GM12878 (cell line): ENCODE results near the gene SPACDR. TPM values are rescaled to one million over a fixed set of nuclear protein-coding genes. Genes with fewer than 3 reads are reported as not detected.

ENCODE experiments used
- ATAC-seq: fragments of 200-7000 bp; cut with Tn5 transposase; 3 replicates; pipeline ENCODE4 v1.9.1; 2020; ENCODE audit warnings: mild to moderate bottlenecking, moderate library complexity
- BruUV-seq: library from RNA; stranded (reverse); fragments of 400-500 nt; replicated peaks from 2 replicates; lab custom pipeline; 2021; lab: Mats Ljungman, UMichigan
- CTCF ChIA-PET: fragments of 300-600 bp; sonication (Branson Sonifier 250); formaldehyde crosslinking; extraction: SDS; loops from one replicate; lab custom pipeline; 2021; ENCODE audit warnings: inconsistent platforms; lab: Yijun Ruan, JAX
- POLR2A ChIA-PET: fragments of 350-600 bp; formaldehyde crosslinking; extraction: SDS; loops from one replicate; lab custom pipeline; 2021; ENCODE audit warnings: inconsistent platforms; lab: Charles Lee
- RAD21 ChIA-PET: fragments of 300-600 bp; sonication (Branson Sonifier 250); formaldehyde crosslinking; loops from one replicate; lab custom pipeline; 2023; ENCODE audit warnings: antibody characterized with exemption; ENCODE audit not compliant: unreplicated experiment; lab: Charles Lee
- SMC1A ChIA-PET: fragments of 300-600 bp; sonication (Branson Sonifier 250); formaldehyde crosslinking; loops from one replicate; lab custom pipeline; 2023; ENCODE audit not compliant: unreplicated experiment, uncharacterized antibody; lab: Charles Lee
- DNase-seq: peaks from one replicate; pipeline ENCODE4 v3.0.0-alpha.2; 2011; ENCODE audit warnings: low read depth, low spot score
- FAIRE-seq: peaks from 3 replicates; lab custom pipeline; 2011; peaks lifted over from hg19 to GRCh38; lab: Jason Lieb, UNC
- H2AFZ ChIP-seq: 2 replicates; pipeline ENCODE4 v1.6.0; 2011; ENCODE audit warnings: low read depth, low read length, control low read depth; ENCODE audit not compliant: control insufficient read depth
- H3K27ac ChIP-seq: 2 replicates; pipeline ENCODE4 v1.5.1; 2011; ENCODE audit warnings: control low read depth; ENCODE audit not compliant: control insufficient read depth, insufficient read depth
- H3K27me3 ChIP-seq, 2 experiments: replicated peaks in 1 of 2; 2 replicates each; pipeline versions ENCODE4 v1.6.0 to v1.6.1; 2011; ENCODE audit warnings: low read length in 1 of 2; ENCODE audit not compliant: control insufficient read depth in 2 of 2, insufficient read depth in 2 of 2
- H3K36me3 ChIP-seq, 2 experiments: 2 replicates each; pipeline ENCODE4 v1.5.1; 2011; ENCODE audit warnings: low read length in 1 of 2; ENCODE audit not compliant: control insufficient read depth in 2 of 2, insufficient read depth in 2 of 2
- H3K4me1 ChIP-seq: 2 replicates; pipeline ENCODE4 v1.6.1; 2011; ENCODE audit warnings: mild to moderate bottlenecking, low read length, moderate library complexity, mixed read lengths; ENCODE audit not compliant: control insufficient read depth, insufficient read depth
- H3K4me2 ChIP-seq: 2 replicates; pipeline ENCODE4 v1.6.0; 2011; ENCODE audit warnings: control low read depth; ENCODE audit not compliant: control insufficient read depth, insufficient read depth
- H3K4me3 ChIP-seq: fragments of 200-600 bp; sonication (generic); 2 replicates; pipeline ENCODE4 v1.5.1; 2016
- H3K79me2 ChIP-seq: 2 replicates; pipeline ENCODE4 v1.6.0; 2011; ENCODE audit warnings: low read length; ENCODE audit not compliant: control insufficient read depth, insufficient read depth
- H3K9ac ChIP-seq: 2 replicates; pipeline ENCODE4 v1.8.0; 2011; ENCODE audit warnings: low read length, control low read depth, mixed read lengths; ENCODE audit not compliant: control insufficient read depth, insufficient read depth
- H3K9me3 ChIP-seq: replicated peaks from 3 replicates; pipeline ENCODE4 v1.5.1; 2011; ENCODE audit warnings: mild to moderate bottlenecking, low read length; ENCODE audit not compliant: control insufficient read depth, insufficient read depth
- H4K20me1 ChIP-seq: 2 replicates; pipeline ENCODE4 v1.6.0; 2011; ENCODE audit not compliant: control insufficient read depth, insufficient read depth
- CEBPB ChIP-seq, 2 experiments: fragments of 150-350 bp in 1 of 2; IDR thresholded peaks; 2 replicates each; pipeline ENCODE4 v1.6.1; 2012 to 2014; ENCODE audit warnings: low read depth in 2 of 2, low read length in 2 of 2, borderline replicate concordance in 1 of 2, inconsistent platforms in 1 of 2
- HDAC6 ChIP-seq: fragments of 200-600 bp; sonication (generic); IDR thresholded peaks from one replicate; pipeline ENCODE4 v1.8.0; 2017; ENCODE audit warnings: antibody characterized with exemption; ENCODE audit not compliant: unreplicated experiment
- SREBF1 ChIP-seq: IDR thresholded peaks from 2 replicates; pipeline ENCODE4 v1.6.1; 2012; ENCODE audit warnings: mild to moderate bottlenecking, low read length
- SUPT20H ChIP-seq: IDR thresholded peaks from 2 replicates; pipeline ENCODE4 v1.6.1; 2011; ENCODE audit warnings: low read depth, mild to moderate bottlenecking, low read length, moderate library complexity, borderline replicate concordance; ENCODE audit not compliant: control insufficient read depth
- TBL1XR1 ChIP-seq: IDR thresholded peaks from 2 replicates; pipeline ENCODE4 v1.6.1; 2012; ENCODE audit warnings: low read depth, low read length, improper control_type of control experiment
- TCF3 ChIP-seq: IDR thresholded peaks from 2 replicates; pipeline ENCODE4 v1.6.1; 2012; ENCODE audit warnings: low read depth, mild to moderate bottlenecking, low read length, borderline replicate concordance; ENCODE audit not compliant: insufficient read depth
- ZNF274 ChIP-seq: IDR thresholded peaks from one replicate; pipeline ENCODE4 v1.8.0; 2011; ENCODE audit not compliant: insufficient read length, insufficient read depth
- ZNF592 ChIP-seq: fragments of 450-650 bp; IDR thresholded peaks from 2 replicates; pipeline ENCODE4 v1.6.1; 2017; ENCODE audit warnings: mild to moderate bottlenecking, moderate library complexity
- ZNF687 ChIP-seq: fragments of 450-650 bp; IDR thresholded peaks from 2 replicates; pipeline ENCODE4 v1.6.1; 2017; ENCODE audit warnings: mild to moderate bottlenecking, moderate library complexity
- WGBS: methylation state at CpG from one replicate; pipeline ENCODE4 v1.1.6; 2016; ENCODE audit warnings: low lambda C conversion rate; ENCODE audit not compliant: insufficient replicate concordance, insufficient coverage; ENCODE audit errors: missing lambda C conversion rate; 5-methylcytosine and 5-hydroxymethylcytosine counted together
- in situ Hi-C: fragments of 300-500 bp; cut with MboI; formaldehyde crosslinking; loops from 9 replicates; pipeline ENCODE4 v1.14.3; 2018; ENCODE audit warnings: mixed read lengths
- intact Hi-C: fragments of 100-400 bp; cut with micrococcal nuclease; formaldehyde crosslinking; loops from one replicate; pipeline ENCODE4 v1.14.2; 2022; ENCODE audit not compliant: unreplicated experiment
- polyA plus RNA-seq, 11 experiments: library from polyadenylated mRNA; depleted of rRNA in 4 of 11; unstranded in 6 of 11; stranded (reverse) in 5 of 11; fragments of >200 nt; fragmentation: Nextera tagmentation in 4 of 11; fragmentation: Illumina TruSeq in 1 of 11; extraction: Ambion mirVana in 4 of 11; extraction: Trizol in 1 of 11; gene quantifications; 1 replicate in 1 of 11; 2 replicates in 10 of 11; pipeline versions ENCODE4 v1.2.1 to v1.2.3, GENCODE V29; 2011 to 2016; ENCODE audit warnings: inconsistent platforms in 2 of 11, missing spikeins in 2 of 11, low read depth in 1 of 11
- total RNA-seq, 4 experiments: library from RNA; depleted of rRNA in 3 of 4; stranded (reverse); fragments of >200 nt in 3 of 4; fragmentation: Illumina TruSeq in 1 of 4; extraction: Trizol in 1 of 4; gene quantifications; 2 replicates each; pipeline versions ENCODE4 v1.2.1 to v1.2.3, GENCODE V29; 2013 to 2021
- TF ChIP-seq, protein P1 (sequence below): fragments of 450-650 bp; formaldehyde crosslinking; IDR thresholded peaks from 2 replicates; pipeline ENCODE4 v1.4.0; 2020; ENCODE audit warnings: mild to moderate bottlenecking, moderate library complexity

SPACDR gene
- total and polyA plus RNA-seq, 10 of the 15 experiments (the other 5 are each of a cell fraction or from before 2014, with no cell fraction given), result 0.18 to 1.5 (median 0.63) TPM

DNA sequence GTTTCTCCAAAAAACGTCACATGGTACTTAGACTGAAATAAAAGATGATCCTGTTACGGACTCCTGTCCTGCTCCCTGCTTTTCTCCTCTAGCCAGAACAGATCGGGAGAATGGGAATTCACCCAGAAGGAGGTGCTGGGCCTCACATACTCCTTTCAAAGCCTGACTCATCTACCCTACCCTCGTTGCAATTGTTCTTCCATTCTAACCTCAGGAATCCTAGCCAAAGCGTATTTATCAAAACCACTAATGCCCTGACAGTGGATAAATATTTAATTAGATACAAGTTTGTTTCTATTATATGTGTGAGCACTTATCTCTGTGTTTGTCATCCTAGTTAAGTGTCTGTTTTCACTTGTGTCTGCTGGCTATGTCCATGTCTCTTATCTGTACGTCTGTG, 57.3 kb downstream of the SPACDR start:
- Histone ChIP-seq H3K36me3 (no peaks in the 10 kb centered on the region), H3K9me3 (no peaks in the 10 kb centered on the region), H3K4me2 (no peak overlapping the region), H3K27me3 (no peaks in the 10 kb centered on the region), H3K27ac (no peak overlapping the region), H3K4me1 (peaks cover 7% of the 10 kb centered on the region), H4K20me1 (no peaks in the 10 kb centered on the region), H2AFZ (no peak overlapping the region), H3K79me2 (no peaks in the 10 kb centered on the region), H3K9ac (no peak overlapping the region), H3K4me3 (no peak overlapping the region)
- POLR2A ChIA-PET, result interaction anchor here (0.7 to 2.4 kb wide), 10 partner anchors 8 to 189 kb away, joined by 3 to 10 read pairs (median 4); partner anchors contain the start of gene ZCWPW1
- CTCF ChIA-PET, result interaction anchor here (0.6 to 4.0 kb wide), 41 partner anchors 9 to 413 kb away, joined by 3 to 134 read pairs (median 7); partner anchors contain the start of genes LAMTOR4, PILRA, PILRB and TSC22D4
- no peak for DNase-seq
- FAIRE-seq, result no peak
- SMC1A ChIA-PET, result interaction anchor here (0.8 to 4.5 kb wide), 27 partner anchors 9 to 273 kb away, joined by 3 to 65 read pairs (median 9); partner anchors contain the start of genes MEPCE and ZCWPW1
- in situ Hi-C loops, result loop anchor here (5.0 kb wide), 1 partner anchor 274 kb away; no protein-coding TSS in a partner anchor
- intact Hi-C loops, result loop anchor here (1.0 to 5.0 kb wide), 4 partner anchors 32 to 274 kb away; partner anchors contain the start of gene PILRB
- 66% methylated on average over 6 of the region's 6 CpGs for WGBS
- no peak for ATAC-seq
- RAD21 ChIA-PET, result interaction anchor here (0.6 to 3.7 kb wide), 26 partner anchors 9 to 273 kb away, joined by 4 to 89 read pairs (median 7); partner anchors contain the start of genes FBXO24, LAMTOR4, LRCH4 and PILRB
- no TSS peak for BruUV-seq
- TF ChIP-seq TBL1XR1 (no peak), TCF3 (no peak), SREBF1 (no peak), ZNF592 (no peak), HDAC6 (no peak), SUPT20H (no peak), CEBPB (IDR thresholded peaks at IDR 0.05; ENCODE audit: borderline replicate concordance in 1 of 2, low read depth in 2 of 2, low read length in 2 of 2) (no peak), ZNF687 (no peak), ZNF274 (no peak)
- TF ChIP-seq, protein P1, sequence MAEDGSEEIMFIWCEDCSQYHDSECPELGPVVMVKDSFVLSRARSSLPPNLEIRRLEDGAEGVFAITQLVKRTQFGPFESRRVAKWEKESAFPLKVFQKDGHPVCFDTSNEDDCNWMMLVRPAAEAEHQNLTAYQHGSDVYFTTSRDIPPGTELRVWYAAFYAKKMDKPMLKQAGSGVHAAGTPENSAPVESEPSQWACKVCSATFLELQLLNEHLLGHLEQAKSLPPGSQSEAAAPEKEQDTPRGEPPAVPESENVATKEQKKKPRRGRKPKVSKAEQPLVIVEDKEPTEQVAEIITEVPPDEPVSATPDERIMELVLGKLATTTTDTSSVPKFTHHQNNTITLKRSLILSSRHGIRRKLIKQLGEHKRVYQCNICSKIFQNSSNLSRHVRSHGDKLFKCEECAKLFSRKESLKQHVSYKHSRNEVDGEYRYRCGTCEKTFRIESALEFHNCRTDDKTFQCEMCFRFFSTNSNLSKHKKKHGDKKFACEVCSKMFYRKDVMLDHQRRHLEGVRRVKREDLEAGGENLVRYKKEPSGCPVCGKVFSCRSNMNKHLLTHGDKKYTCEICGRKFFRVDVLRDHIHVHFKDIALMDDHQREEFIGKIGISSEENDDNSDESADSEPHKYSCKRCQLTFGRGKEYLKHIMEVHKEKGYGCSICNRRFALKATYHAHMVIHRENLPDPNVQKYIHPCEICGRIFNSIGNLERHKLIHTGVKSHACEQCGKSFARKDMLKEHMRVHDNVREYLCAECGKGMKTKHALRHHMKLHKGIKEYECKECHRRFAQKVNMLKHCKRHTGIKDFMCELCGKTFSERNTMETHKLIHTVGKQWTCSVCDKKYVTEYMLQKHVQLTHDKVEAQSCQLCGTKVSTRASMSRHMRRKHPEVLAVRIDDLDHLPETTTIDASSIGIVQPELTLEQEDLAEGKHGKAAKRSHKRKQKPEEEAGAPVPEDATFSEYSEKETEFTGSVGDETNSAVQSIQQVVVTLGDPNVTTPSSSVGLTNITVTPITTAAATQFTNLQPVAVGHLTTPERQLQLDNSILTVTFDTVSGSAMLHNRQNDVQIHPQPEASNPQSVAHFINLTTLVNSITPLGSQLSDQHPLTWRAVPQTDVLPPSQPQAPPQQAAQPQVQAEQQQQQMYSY, result no peak
